ENCODE measurements around the gene C11orf86.

Gene C11orf86

GRCh38 chr11:66967670-66968425 is 7.3 kb upstream of the C11orf86 start:
- TF ChIP-seq ZNF274 (IDR thresholded peaks at IDR 0.05; ENCODE audit: low read depth, low read length) = no peak
- no peak for TF ChIP-seq YY1 (IDR thresholded peaks at IDR 0.05; ENCODE audit: insufficient read depth, insufficient read length)
- no peak for TF ChIP-seq SUZ12 (IDR thresholded peaks at IDR 0.05; ENCODE audit: extremely low read depth, insufficient read depth, insufficient read length)
- no peak for DNase-seq (ENCODE audit: low read depth, low spot score)
- Histone ChIP-seq H3K27me3 (ENCODE audit: insufficient read depth, insufficient read length) (no peaks in the 10 kb centered on the region), H3K4me3 (ENCODE audit: insufficient read length, low read depth) (no peak overlapping the region), H3K36me3 (ENCODE audit: insufficient read depth, insufficient read length, low read length) (no peaks in the 10 kb centered on the region), H3K9me3 (ENCODE audit: insufficient read depth, low read length) (peaks cover 8% of the 10 kb centered on the region; the same call in 1 of the 2 replicates), H3K9ac (ENCODE audit: insufficient read length, low read depth) (no peak overlapping the region), H3K4me1 (ENCODE audit: insufficient read depth, insufficient read length) (peaks cover 6% of the 10 kb centered on the region)

- no peaks in the 10 kb centered on the region for H3K27me3 ChIP-seq (ENCODE audit: insufficient read depth, insufficient read length)
- no peak for DNase-seq (ENCODE audit: low read depth, low spot score)
- H3K36me3 ChIP-seq (ENCODE audit: insufficient read depth, insufficient read length, low read length) = no peaks in the 10 kb centered on the region
- peaks cover 8% of the 10 kb centered on the region; the same call in 1 of the 2 replicates for H3K9me3 ChIP-seq (ENCODE audit: insufficient read depth, low read length)
- TF ChIP-seq SUZ12 (IDR thresholded peaks at IDR 0.05; ENCODE audit: extremely low read depth, insufficient read depth, insufficient read length) (no peak), ZNF274 (IDR thresholded peaks at IDR 0.05; ENCODE audit: low read depth, low read length) (no peak), YY1 (IDR thresholded peaks at IDR 0.05; ENCODE audit: insufficient read depth, insufficient read length) (no peak)
- H3K9ac ChIP-seq (ENCODE audit: insufficient read length, low read depth) = no peak overlapping the region
- no peak overlapping the region for H3K4me3 ChIP-seq (ENCODE audit: insufficient read length, low read depth)
- H3K4me1 ChIP-seq (ENCODE audit: insufficient read depth, insufficient read length) = peaks cover 9% of the 10 kb centered on the region
Observed at GRCh38 chr11:66969584-66970225, 5.4 kb upstream of the C11orf86 start.

- H3K27me3 ChIP-seq (ENCODE audit: insufficient read depth, insufficient read length) = no peaks in the 10 kb centered on the region
- H3K9me3 ChIP-seq (ENCODE audit: insufficient read depth, low read length) = peaks cover 8% of the 10 kb centered on the region; the same call in 1 of the 2 replicates
- TF ChIP-seq SUZ12 (IDR thresholded peaks at IDR 0.05; ENCODE audit: extremely low read depth, insufficient read depth, insufficient read length) (no peak), ZNF274 (IDR thresholded peaks at IDR 0.05; ENCODE audit: low read depth, low read length) (no peak), YY1 (IDR thresholded peaks at IDR 0.05; ENCODE audit: insufficient read depth, insufficient read length) (no peak)
- H3K4me1 ChIP-seq (ENCODE audit: insufficient read depth, insufficient read length) = peaks cover 10% of the 10 kb centered on the region
- no peak overlapping the region for H3K9ac ChIP-seq (ENCODE audit: insufficient read length, low read depth)
- no peak overlapping the region for H3K4me3 ChIP-seq (ENCODE audit: insufficient read length, low read depth)
- no peak for DNase-seq (ENCODE audit: low read depth, low spot score)
- H3K36me3 ChIP-seq (ENCODE audit: insufficient read depth, insufficient read length, low read length) = no peaks in the 10 kb centered on the region
Observed at GRCh38 chr11:66970371-66970806, 4.7 kb upstream of the C11orf86 start.

- TF ChIP-seq SUZ12 (IDR thresholded peaks at IDR 0.05; ENCODE audit: extremely low read depth, insufficient read depth, insufficient read length) (no peak), ZNF274 (IDR thresholded peaks at IDR 0.05; ENCODE audit: low read depth, low read length) (no peak), YY1 (IDR thresholded peaks at IDR 0.05; ENCODE audit: insufficient read depth, insufficient read length) (no peak)
- H3K27me3 ChIP-seq (ENCODE audit: insufficient read depth, insufficient read length) = no peaks in the 10 kb centered on the region
- no peak for DNase-seq (ENCODE audit: low read depth, low spot score)
- H3K9ac ChIP-seq (ENCODE audit: insufficient read length, low read depth) = no peak overlapping the region
- H3K36me3 ChIP-seq (ENCODE audit: insufficient read depth, insufficient read length, low read length) = no peaks in the 10 kb centered on the region
- peaks cover 8% of the 10 kb centered on the region; the same call in 1 of the 2 replicates for H3K9me3 ChIP-seq (ENCODE audit: insufficient read depth, low read length)
- H3K4me1 ChIP-seq (ENCODE audit: insufficient read depth, insufficient read length) = peaks cover 11% of the 10 kb centered on the region
- H3K4me3 ChIP-seq (ENCODE audit: insufficient read length, low read depth) = no peak overlapping the region
Observed at GRCh38 chr11:66970807-66971442, 4.2 kb upstream of the C11orf86 start.

GRCh38 chr11:66971488-66971887 is 3.6 kb upstream of the C11orf86 start:
- no peak overlapping the region for H3K4me3 ChIP-seq (ENCODE audit: insufficient read length, low read depth)
- no peak overlapping the region for H3K9ac ChIP-seq (ENCODE audit: insufficient read length, low read depth)
- no peak for DNase-seq (ENCODE audit: low read depth, low spot score)
- peaks cover 12% of the 10 kb centered on the region for H3K4me1 ChIP-seq (ENCODE audit: insufficient read depth, insufficient read length)
- no peaks in the 10 kb centered on the region for H3K36me3 ChIP-seq (ENCODE audit: insufficient read depth, insufficient read length, low read length)
- no peaks in the 10 kb centered on the region for H3K27me3 ChIP-seq (ENCODE audit: insufficient read depth, insufficient read length)
- no peak for TF ChIP-seq ZNF274 (IDR thresholded peaks at IDR 0.05; ENCODE audit: low read depth, low read length)
- TF ChIP-seq YY1 (IDR thresholded peaks at IDR 0.05; ENCODE audit: insufficient read depth, insufficient read length) = no peak
- TF ChIP-seq SUZ12 (IDR thresholded peaks at IDR 0.05; ENCODE audit: extremely low read depth, insufficient read depth, insufficient read length) = no peak
- H3K9me3 ChIP-seq (ENCODE audit: insufficient read depth, low read length) = peaks cover 8% of the 10 kb centered on the region; the same call in 1 of the 2 replicates

- peaks cover 26% of the 10 kb centered on the region for H3K9me3 ChIP-seq (ENCODE audit: insufficient read depth, low read length)
- TF ChIP-seq YY1 (IDR thresholded peaks at IDR 0.05; ENCODE audit: insufficient read depth, insufficient read length) = no peak
- no peaks in the 10 kb centered on the region for H3K36me3 ChIP-seq (ENCODE audit: insufficient read depth, insufficient read length, low read length)
- no peaks in the 10 kb centered on the region for H3K27me3 ChIP-seq (ENCODE audit: insufficient read depth, insufficient read length)
- peaks cover 14% of the 10 kb centered on the region for H3K4me1 ChIP-seq (ENCODE audit: insufficient read depth, insufficient read length)
- H3K9ac ChIP-seq (ENCODE audit: insufficient read length, low read depth) = no peak overlapping the region
- no peak overlapping the region for H3K4me3 ChIP-seq (ENCODE audit: insufficient read length, low read depth)
- DNase-seq (ENCODE audit: low read depth, low spot score) = no peak
Observed at GRCh38 chr11:66973956-66974580, 1.0 kb upstream of the C11orf86 start.
